ENCODE measurements around the gene PLCG2. TPM values are rescaled to one million over a fixed set of nuclear protein-coding genes. Genes with fewer than 3 reads are reported as not detected.

PLCG2 gene
- polyA plus RNA-seq, 3 donors, result 19.5 to 47.4 (median 35.5) TPM

DNA sequence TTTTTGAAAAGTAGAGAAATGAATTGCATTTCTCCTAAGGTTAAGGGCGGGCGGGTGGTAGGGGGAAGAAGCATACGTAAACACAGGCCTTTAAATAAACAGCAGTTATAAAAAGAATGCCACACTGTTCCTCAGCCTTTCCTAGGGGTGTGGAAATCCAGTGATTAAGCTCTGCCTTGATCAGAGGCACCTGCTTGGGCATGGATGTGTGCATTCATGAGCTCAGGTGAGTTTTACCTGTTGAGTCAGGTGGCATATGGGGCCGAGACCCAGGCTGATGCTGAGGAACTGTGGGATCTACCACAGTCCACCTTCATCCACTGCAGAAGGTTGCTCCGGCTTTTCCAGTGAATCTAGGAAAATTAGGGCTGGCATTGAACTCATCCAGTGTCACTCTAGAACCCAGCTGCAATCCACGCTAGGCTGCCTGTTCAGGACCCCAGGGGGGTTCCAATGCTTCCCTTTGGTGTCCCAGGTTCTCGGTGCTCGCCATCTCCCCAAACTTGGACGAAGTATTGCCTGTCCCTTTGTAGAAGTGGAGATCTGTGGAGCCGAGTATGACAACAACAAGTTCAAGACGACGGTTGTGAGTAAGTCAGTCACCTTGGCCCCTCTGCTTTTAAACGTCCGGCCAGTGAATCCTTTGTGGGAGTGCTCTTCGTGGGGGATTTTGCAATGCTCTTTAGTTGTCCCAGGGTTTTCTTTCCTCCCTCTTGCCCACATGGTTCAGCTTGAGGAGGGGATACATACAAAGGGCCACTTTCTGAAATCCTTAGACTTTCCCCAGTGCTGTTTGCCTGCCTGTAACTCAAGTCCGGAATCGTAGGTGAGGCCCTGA is 159.5 kb downstream of the PLCG2 start:
- H3K79me2 ChIP-seq (ENCODE audit: insufficient read depth, low read length), result no peaks in the 10 kb centered on the region
- H3K9ac ChIP-seq (ENCODE audit: insufficient read depth, low read length, poor library complexity, severe bottlenecking), result no peak overlapping the region
- peaks cover 97 to 99% of the 10 kb centered on the region in 2 donors for H3K36me3 Mint-ChIP-seq
- peak overlapping the region in 3 of 7 donors; percentile 27 to 49 (median 43) for H3K27ac Mint-ChIP-seq
- no peaks in the 10 kb centered on the region for H4K20me1 ChIP-seq (ENCODE audit: insufficient read depth, low read length)
- H3K27me3 Mint-ChIP-seq (ENCODE audit: low read depth in 3 of 3), result no peaks in the 10 kb centered on the region
- peak overlapping the region in 1 of 2 donors; percentile 10 for H3K27ac ChIP-seq (ENCODE audit: low read depth in 1 of 2, low read length in 2 of 2)
- no peak for DNase-seq
- H3K4me1 ChIP-seq (ENCODE audit: control insufficient read depth in 1 of 2, insufficient read depth in 2 of 2, low read length in 2 of 2), result no peaks in the 10 kb centered on the region
- H3K4me1 Mint-ChIP-seq, result peaks cover 4% of the 10 kb centered on the region
- intact Hi-C loops (cut with micrococcal nuclease), result loop anchor here in 1 of 2 donors (10.0 kb wide), 1 partner anchor 296 kb away; no protein-coding TSS in a partner anchor
- no peaks in the 10 kb centered on the region for H3K9me3 Mint-ChIP-seq
- H2AFZ ChIP-seq (ENCODE audit: insufficient read depth, low read depth, low read length, poor library complexity, severe bottlenecking), result no peak overlapping the region
- TF ChIP-seq, protein P1, sequence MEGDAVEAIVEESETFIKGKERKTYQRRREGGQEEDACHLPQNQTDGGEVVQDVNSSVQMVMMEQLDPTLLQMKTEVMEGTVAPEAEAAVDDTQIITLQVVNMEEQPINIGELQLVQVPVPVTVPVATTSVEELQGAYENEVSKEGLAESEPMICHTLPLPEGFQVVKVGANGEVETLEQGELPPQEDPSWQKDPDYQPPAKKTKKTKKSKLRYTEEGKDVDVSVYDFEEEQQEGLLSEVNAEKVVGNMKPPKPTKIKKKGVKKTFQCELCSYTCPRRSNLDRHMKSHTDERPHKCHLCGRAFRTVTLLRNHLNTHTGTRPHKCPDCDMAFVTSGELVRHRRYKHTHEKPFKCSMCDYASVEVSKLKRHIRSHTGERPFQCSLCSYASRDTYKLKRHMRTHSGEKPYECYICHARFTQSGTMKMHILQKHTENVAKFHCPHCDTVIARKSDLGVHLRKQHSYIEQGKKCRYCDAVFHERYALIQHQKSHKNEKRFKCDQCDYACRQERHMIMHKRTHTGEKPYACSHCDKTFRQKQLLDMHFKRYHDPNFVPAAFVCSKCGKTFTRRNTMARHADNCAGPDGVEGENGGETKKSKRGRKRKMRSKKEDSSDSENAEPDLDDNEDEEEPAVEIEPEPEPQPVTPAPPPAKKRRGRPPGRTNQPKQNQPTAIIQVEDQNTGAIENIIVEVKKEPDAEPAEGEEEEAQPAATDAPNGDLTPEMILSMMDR (IDR thresholded peaks at IDR 0.05), result no peak
- H3K4me3 Mint-ChIP-seq, result no peak overlapping the region
- H3K27me3 ChIP-seq (ENCODE audit: control insufficient read depth in 2 of 2, insufficient read depth in 2 of 2, low read length in 2 of 2), result no peaks in the 10 kb centered on the region
- no peak overlapping the region for H3K4me2 ChIP-seq (replicated peaks; ENCODE audit: extremely low read depth, low read length, poor library complexity, severe bottlenecking)
- peaks cover 99 to 100% of the 10 kb centered on the region in 2 donors for H3K36me3 ChIP-seq (replicated peaks in 1 of 2; ENCODE audit: control insufficient read depth in 1 of 2, insufficient read depth in 2 of 2, low read length in 2 of 2)
- H3K4me3 ChIP-seq (replicated peaks in 1 of 3; ENCODE audit: low read depth in 2 of 3, low read length in 3 of 3), result no peak overlapping the region
- WGBS (ENCODE audit: insufficient coverage), result 100% methylated on average over 4 of the region's 17 CpGs
- no peaks in the 10 kb centered on the region for H3K9me3 ChIP-seq (replicated peaks in 1 of 2; ENCODE audit: control insufficient read depth in 1 of 2, insufficient read depth in 1 of 2, low read length in 2 of 2)

DNA sequence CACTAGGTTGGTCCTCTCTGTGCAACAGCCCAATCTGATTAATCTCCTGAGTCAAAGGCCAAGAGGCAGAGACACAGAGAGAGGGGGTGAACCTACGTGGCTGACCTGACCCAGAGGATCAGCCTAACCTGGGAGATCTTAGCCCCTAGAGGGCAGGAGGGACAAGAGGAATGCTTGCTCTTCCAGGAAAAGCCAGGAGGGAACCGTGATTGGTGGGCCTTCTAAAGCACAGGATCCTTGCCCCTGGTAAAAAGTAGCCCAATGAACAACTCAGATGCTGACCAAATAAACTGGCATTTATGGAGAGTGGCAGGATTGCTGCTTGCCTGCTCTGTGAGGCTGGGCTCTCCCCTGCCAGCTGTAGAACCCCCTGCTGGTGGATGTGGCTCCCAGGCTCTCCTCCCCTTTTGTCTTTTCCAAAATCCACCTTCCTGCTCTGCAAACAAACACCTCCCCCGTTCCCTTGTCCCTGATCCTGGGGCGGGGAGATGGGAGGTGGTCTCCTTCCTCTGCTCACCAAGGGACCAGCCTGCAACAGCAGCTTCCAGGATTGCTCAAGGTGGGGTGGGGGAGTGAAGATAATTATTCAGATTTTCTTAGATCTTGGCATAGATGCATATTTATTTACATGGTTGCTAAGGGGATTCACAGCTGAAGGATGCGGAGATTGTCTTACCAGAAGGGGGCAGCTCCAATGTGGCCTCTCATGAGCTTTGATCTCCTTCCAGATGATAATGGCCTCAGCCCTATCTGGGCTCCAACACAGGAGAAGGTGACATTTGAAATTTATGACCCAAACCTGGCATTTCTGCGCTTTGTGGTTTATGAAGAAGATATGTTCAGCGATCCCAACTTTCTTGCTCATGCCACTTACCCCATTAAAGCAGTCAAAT is 160.3 kb downstream of the PLCG2 start:
- Histone ChIP-seq H3K27me3 (ENCODE audit: control insufficient read depth in 2 of 2, insufficient read depth in 2 of 2, low read length in 2 of 2) (no peaks in the 10 kb centered on the region), H3K4me1 (ENCODE audit: control insufficient read depth in 1 of 2, insufficient read depth in 2 of 2, low read length in 2 of 2) (no peaks in the 10 kb centered on the region), H3K4me2 (replicated peaks; ENCODE audit: extremely low read depth, low read length, poor library complexity, severe bottlenecking) (no peak overlapping the region), H4K20me1 (ENCODE audit: insufficient read depth, low read length) (no peaks in the 10 kb centered on the region), H3K9ac (ENCODE audit: insufficient read depth, low read length, poor library complexity, severe bottlenecking) (no peak overlapping the region), H2AFZ (ENCODE audit: insufficient read depth, low read depth, low read length, poor library complexity, severe bottlenecking) (no peak overlapping the region), H3K27ac (ENCODE audit: low read depth in 1 of 2, low read length in 2 of 2) (peak overlapping the region in 1 of 2 donors; percentile 10), H3K4me3 (replicated peaks in 1 of 3; ENCODE audit: low read depth in 2 of 3, low read length in 3 of 3) (no peak overlapping the region), H3K36me3 (replicated peaks in 1 of 2; ENCODE audit: control insufficient read depth in 1 of 2, insufficient read depth in 2 of 2, low read length in 2 of 2) (peaks cover 95 to 100% of the 10 kb centered on the region in 2 donors), H3K79me2 (ENCODE audit: insufficient read depth, low read length) (no peaks in the 10 kb centered on the region), H3K9me3 (replicated peaks in 1 of 2; ENCODE audit: control insufficient read depth in 1 of 2, insufficient read depth in 1 of 2, low read length in 2 of 2) (no peaks in the 10 kb centered on the region)
- H3K27ac Mint-ChIP-seq, result peak overlapping the region in 4 of 7 donors; percentile 27 to 70 (median 39)
- H3K4me3 Mint-ChIP-seq, result no peak overlapping the region
- peaks cover 96 to 98% of the 10 kb centered on the region in 2 donors for H3K36me3 Mint-ChIP-seq
- no peak for DNase-seq
- 87% methylated on average over 3 of the region's 7 CpGs for WGBS (ENCODE audit: insufficient coverage)
- intact Hi-C loops (cut with micrococcal nuclease), result loop anchor here in 1 of 2 donors (10.0 kb wide), 1 partner anchor 295 kb away; no protein-coding TSS in a partner anchor
- TF ChIP-seq, protein P1 (IDR thresholded peaks at IDR 0.05), result no peak
- no peaks in the 10 kb centered on the region for H3K9me3 Mint-ChIP-seq
- H3K4me1 Mint-ChIP-seq, result peaks cover 4% of the 10 kb centered on the region
- no peaks in the 10 kb centered on the region for H3K27me3 Mint-ChIP-seq (ENCODE audit: low read depth in 3 of 3)

Data from CD14-positive monocyte (primary cell).